SW480 (cell line): ENCODE results near the gene SLC16A10.
"Not testable (repeated sequence)": the region's sequence is repeated elsewhere in the genome, so short reads cannot be mapped to it uniquely, and the experiment has no call there.

Source experiments
- DNase-seq: peaks from one replicate; pipeline ENCODE4 v3.0.0-alpha.2; 2016; ENCODE audit warnings: low spot score

SLC16A10 gene, protein sequence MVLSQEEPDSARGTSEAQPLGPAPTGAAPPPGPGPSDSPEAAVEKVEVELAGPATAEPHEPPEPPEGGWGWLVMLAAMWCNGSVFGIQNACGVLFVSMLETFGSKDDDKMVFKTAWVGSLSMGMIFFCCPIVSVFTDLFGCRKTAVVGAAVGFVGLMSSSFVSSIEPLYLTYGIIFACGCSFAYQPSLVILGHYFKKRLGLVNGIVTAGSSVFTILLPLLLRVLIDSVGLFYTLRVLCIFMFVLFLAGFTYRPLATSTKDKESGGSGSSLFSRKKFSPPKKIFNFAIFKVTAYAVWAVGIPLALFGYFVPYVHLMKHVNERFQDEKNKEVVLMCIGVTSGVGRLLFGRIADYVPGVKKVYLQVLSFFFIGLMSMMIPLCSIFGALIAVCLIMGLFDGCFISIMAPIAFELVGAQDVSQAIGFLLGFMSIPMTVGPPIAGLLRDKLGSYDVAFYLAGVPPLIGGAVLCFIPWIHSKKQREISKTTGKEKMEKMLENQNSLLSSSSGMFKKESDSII

DNA sequence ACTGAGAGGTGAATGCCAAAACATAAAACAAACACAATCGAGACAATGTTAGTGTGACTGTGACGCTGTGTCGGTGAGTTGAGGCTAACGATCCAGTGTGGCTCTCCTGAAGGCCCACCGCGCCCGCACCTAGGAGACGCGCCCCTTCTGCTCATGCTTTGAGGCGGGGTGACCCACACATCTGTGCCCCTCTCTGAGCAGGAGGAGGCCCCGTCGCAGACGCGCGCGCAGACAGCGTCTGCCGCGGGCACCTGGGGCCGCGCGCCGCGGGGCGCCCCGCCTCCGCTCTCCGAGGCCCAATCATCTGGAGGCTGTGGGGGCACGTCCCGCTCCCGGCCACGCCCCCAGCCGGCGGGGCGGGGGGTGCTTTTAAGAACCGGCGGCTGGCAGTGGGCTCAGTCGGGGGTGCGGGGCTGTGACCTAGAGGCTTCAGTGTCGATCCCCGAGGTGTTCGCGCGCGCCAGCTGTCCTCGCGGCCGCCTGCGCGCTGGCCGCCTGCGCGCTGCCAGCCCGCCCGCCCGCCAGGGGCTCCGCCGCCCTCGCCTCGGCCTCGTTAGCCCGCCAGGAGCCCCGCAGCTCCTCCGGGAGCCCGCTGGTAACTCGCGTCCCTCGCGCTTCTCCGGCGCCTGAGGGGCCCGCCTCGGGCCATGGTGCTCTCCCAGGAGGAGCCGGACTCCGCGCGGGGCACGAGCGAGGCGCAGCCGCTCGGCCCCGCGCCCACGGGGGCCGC is at the start of gene SLC16A10:
TSS of gene SLC16A10 (plus strand) at position 398 of the 730 bp plus-strand sequence. CDS start at position 648, 250 bp downstream.
- peak; percentile 80 for DNase-seq

DNA sequence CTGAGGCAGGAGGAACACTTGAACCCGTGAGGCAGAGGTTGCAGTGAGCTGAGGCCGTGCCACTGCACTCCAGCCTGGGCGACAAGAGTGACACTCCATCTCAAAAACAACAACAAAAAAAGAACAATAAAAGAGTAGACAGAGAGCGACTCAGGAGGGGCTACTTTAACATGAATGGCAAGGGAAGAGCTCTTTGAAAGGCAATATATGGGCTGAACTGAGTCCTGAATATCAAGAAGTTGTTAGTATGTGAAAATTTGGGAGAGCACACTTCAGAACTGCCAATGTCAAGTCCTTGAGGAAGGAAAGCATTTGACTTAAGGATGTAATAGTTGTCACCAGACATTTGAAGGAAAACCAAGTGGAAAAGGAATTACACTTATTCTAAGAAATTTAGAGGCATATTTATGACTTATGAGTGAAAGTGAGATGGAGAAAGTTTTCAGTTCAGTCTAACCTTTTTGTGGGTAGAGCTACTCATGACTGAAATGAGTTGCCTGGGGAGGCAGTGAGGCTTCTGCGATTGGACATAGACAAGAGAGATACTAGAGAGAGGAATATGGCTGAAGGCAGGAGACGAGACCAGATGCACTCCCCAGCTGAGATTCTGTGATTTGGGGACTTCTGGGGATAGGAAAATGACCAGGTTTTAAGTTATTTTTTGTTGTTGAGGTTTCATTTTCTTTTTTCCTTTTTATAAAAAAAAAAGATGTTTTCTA is 48.6 kb upstream of the SLC16A10 start:
- no peak for DNase-seq

DNA sequence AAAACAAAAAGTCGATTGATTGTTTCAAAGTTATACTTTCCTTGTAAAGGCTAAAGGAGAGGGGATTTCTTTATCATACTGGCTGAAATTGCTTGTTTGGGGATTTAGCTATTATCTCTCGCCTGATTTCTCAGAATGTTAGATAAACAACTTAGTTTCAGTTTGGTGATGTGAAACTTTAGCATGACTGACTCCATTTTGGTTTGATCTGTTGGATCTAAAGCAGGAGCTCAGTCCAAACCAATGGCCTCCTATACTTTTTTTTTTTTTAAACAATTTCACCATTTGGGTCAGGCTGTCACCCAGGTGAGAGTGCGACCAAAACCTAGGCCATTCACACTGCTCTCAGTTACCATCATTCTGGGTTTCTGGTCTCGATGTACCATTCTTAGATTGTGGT is 45.4 kb upstream of the SLC16A10 start:
- DNase-seq: no peak

DNA sequence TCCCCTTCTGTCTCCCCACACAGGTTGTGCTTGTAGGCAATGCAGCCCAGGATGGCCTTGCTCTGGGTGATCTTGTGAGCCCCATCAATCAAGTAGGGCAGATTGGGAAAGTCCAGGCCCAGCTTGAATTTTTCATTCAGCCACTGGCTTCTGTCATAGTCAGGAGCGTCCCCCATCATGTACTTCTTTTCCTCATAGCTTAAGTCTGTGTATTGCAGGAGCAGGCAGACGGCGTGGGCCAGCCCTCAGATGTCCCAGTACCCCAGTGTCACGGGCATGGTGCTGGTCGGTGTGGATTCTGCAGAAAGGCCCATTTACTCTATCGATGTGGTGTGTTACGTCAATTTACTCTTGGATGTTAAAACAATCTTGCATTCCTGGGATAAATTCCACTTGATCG is 40.1 kb upstream of the SLC16A10 start:
- DNase-seq: no peak

DNA sequence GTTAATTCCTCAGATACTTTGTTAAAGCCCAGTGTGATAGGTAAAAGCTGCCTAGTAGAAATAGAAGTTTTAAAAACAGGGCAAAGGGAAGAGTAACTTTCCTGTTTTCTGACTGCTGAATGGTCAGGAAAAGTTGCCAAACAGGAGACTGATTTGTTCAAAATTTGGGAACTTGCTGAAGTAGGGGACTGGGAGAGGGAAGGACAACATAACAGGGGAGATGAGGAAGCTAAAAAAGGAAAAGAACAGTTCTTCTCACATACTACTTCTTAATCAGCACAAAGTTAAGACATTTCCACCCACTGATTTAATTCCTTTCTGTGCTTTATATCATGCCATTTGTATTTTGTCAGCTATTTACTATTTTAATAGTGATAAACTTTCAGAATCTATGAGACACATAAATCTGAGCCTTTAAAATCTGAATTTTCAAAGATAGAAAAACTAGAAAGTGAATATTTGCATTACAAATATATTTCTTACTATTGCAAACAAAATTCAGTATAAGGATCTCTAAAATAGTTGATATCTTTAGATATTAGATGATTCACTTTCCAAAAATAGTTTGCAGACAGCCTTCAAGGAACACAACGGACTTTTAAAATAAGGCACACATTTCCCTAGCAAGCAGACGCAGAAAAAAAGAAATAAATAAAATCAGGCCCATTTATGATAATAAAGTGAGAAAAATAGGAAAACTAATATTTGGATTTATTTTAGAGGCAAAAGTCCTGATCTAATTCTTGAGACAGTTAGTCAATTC is 36.9 kb upstream of the SLC16A10 start:
- no peak for DNase-seq

DNA sequence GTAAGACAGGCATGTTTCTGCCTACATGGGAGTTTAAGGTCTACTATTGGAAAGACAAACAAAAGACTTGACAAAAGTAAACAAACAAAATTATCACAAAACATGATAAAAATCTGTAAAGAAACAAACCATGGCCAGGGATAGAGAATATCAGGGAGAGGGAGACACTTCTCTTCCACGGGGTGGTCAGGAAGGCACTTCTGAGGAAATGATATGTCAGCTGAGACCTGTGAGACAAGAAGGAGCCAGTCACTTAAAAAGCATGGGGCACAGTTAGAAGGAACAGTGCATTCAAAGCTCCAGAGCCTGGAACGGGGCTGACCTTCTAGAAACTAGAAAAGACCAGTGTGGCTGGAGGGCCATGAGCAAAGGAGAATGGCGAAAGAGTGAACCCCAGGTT is 35.1 kb upstream of the SLC16A10 start:
- DNase-seq: no peak

DNA sequence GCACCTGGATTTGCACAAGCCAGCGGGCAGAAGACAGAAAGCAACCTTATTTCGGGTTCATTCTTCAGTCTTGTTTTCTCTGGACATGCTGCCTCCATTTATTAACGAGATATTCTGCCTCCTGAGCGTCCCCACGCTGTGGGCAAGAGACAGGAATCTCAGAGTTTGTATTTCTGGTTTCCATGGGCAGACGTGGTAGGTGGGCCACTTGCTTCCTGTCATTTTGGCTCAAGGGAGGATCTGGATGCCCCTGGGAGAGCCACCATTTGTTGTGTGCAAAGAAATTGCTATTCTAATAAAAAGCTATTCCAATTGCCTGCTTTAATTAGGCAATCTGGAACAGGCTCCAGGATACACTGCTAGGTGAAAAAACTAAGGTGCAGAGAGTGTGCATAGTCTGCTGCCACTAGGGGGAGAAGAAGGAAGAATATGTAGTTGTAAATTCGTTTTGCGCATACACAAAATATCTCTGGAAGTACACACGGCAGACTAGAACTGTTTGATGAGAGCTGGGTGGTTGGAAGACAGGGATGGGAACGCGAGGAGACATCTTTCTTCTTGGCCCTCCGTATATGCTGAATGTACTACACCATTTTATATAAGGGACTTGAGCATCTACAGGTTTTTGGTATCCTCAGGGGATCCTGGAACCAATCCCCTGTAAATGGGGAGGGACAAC is 30.1 kb upstream of the SLC16A10 start:
- peak; percentile 73 for DNase-seq

DNA sequence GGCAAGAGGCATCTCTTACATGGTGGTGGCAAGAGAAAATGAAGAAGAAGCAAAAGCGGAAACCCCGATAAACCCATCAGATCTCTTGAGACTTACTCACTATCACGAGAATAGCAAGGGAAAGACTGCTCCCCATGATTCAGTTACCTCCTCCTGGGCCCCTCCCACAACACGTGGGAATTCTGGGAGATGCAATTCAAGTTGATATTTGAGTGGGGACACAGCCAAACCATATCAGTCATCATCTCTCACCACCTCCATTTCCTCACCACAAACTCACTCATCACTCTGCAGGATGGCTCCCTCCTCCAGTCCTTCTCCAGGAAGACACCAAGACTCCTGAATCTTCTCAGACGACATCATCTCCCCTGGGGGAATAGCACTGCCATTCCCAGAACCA is 25.8 kb upstream of the SLC16A10 start:
- DNase-seq: no peak

DNA sequence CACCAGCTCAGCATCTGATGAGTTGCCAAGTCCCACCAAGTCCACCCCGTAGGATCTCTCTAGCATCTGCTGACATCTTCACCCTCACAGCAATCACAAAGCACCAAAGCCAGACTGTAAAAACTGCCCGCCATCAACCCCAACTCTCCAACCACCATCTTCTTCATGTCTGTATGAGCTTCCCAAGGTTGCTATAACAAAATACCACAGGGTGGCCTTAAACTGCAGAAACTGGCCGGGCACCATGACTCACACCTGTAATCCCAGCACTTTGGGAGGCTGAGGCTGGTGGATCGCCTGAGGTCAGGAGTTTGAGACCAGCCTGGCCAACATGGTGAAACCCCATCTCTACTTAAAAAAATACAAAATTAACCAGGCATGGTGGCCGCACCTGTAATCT is 25.3 kb upstream of the SLC16A10 start:
- DNase-seq: not testable (repeated sequence)

DNA sequence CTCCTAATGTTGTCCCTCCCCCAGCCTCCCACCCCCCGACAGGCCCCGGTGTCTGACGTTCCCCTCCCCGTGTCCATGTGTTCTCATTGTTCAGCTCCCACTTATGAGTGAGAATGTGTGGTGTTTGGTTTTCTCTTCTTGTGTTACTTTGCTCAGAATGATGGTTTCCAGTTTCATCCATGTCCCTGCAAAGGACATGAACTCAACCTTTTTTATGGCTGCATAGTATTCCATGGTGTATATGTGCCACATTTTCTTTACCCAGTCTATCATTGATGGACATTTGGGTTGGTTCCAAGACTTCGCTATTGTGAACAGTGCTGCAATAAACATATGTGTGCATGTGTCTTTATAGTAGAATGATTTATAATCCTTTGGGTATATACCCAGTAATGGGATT is 24.4 kb upstream of the SLC16A10 start:
- not testable (repeated sequence) for DNase-seq

DNA sequence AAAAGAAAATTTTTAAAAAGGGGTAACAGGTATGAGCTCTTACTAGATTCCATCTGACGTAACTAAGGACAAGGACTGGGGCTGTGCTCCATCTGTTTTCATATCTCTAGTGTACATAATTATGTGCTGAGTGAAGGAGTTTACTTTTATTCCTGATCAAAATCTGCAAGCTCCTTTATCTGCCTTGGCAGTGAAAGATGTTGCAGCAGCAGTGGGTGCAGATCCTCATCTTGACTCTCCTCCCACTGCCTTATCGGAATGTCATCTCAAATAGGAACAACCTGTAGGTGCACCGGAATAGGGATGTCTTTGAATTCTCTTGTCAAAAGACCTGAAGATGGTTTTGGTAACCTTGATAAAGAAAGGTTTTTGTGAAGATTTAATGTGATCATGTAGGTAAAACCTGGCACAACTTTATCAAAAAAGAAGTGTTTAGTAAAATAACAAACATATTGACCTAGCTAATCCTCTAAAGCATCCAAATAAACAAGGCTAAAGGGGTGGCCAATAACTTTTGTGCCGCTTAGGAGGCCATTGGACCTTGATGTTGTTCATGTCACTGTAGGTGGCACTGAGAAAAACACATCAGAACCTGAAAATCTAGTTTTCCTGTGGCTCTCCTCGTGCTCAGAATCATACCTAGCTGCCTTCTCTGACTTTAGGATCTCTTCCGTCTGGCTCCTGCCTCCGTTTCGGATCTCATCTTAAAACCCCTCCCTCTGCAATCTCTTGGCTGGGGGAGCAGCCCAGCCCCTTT is 19.0 kb upstream of the SLC16A10 start:
- no peak for DNase-seq

DNA sequence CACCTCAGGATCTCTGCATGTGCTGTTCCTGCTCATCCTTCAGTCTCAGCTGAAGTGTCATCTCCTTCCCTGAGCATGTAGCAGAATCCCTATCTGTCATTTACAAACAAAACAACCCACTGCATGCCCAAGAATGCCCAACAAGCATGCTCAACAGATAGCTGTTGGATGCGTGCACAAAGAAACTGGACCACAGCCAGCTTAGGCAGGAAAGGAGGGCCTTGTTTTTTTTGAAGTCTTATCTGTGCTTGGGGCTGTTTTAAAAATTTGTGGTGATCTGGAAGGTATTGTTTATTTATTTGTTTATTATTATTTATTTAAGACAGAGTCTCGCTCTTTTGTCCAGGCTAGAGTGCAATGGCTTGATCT is 18.5 kb upstream of the SLC16A10 start:
- DNase-seq: no peak

DNA sequence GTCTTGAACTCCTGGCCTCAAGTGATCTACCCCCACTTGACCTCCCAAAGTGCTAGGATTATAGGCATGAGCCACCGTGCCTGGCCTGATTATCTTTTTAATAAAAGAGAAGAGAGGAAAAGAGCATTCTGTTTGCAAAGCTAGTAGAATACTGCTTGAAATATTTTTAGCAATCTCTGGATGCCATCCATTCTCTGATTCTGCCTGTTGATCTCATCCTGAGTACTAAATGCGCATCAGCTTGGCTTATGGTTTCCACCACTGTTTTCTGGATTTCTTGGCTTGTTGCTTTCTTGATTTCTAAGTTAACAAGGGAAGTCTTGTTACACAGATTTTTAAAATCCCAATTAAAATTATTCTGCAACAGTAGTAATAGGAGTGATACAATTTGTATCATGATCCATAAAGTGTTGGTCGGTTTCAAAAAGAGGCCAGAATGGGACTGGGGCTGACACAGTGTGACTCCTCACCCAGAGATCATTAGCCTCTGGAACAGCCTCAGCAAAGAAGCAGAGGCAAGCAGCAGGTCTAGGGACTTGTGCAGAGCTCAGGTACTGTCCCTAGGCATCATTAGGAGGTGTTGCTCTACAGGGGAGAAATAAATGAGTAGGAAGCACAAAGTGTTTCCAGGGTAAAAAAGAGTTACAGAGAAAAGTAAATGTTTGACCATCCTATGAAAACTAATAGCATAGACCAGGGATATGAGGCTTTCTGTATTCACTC is 17.8 kb upstream of the SLC16A10 start:
- DNase-seq: no peak

DNA sequence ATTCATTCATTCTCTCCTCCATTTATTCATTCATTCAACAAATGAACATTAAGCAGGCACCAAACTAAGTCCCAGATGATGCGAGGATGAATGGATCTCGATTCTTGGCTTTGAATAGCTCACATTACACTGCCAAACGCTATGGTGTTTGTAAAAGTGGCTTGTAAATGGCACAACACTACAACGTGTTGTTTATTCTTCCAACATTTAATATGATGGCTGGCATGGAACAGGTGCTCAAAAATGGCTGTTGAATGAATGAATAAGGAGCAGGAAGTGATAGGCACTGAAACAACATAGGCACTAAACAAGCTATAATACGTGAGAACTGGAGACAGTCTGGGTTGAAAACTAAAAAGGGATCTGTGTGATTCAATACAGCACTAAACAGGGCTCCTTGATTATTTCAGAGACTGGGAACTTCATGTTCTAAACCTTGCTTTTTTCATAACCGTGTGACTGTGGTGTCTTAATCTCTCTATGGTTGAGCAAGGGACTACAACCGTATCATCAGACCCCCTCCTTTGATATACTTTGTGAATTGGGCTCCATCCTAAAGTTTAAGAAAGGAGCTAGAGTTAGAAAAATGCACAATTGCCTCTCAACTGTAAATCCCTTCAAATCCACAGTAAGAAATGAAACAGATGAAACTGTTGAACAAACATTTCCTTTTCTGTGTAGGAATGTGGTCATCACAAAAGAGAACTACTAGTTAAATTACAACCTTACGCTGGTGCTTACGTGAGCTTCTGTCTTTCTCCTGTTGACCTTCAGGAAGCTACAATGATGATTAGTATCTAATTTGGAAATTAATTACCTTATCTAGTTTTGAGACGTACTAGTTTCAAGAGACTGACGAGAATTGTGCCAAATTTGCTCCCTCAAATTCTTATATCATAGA is 16.9 kb upstream of the SLC16A10 start:
- no peak for DNase-seq

DNA sequence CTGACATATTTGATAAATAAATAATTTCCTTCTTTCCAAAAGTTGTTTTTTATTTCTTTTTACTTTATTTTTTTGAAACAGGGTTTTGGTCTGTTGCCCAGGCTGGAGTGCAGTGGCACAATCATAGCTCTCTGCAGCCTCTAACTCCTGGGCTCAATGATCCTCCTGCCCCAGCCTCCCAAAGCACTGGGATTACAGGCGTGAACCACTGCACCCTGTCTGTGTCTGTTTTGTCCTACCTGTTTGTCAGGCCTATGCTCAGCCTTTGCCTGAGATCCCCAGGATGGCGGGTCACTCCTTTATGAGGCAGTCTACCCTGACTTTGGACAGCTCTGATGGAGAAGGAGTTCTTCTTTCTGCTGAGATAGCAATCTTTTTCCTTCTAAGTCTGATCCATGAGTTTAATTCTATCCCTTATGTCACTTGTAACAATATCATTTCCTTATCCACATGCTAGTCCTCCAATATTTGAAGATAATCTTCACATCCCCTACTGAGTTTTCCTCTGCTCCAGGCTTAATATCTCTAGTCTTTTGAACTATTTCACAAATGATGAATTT is 14.4 kb upstream of the SLC16A10 start:
- no peak for DNase-seq

DNA sequence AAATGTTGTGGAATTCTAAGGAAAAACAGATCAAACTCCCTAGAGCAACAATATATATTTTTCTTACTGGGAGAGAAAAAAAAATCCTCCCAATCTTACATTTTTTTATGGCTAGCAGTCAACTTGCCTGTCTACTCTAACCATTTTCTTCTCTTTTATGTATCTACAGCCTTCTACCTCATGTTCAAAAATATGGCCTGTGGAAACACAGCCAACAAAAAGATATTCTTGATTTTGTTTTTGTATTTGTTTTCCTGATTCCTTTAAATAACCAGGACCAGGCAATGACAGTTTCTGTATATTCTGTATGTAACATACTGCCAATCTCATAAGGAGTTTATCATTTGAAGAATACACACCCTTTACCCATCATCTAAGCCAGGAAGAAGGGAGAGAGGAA is 13.0 kb upstream of the SLC16A10 start:
- DNase-seq: no peak

DNA sequence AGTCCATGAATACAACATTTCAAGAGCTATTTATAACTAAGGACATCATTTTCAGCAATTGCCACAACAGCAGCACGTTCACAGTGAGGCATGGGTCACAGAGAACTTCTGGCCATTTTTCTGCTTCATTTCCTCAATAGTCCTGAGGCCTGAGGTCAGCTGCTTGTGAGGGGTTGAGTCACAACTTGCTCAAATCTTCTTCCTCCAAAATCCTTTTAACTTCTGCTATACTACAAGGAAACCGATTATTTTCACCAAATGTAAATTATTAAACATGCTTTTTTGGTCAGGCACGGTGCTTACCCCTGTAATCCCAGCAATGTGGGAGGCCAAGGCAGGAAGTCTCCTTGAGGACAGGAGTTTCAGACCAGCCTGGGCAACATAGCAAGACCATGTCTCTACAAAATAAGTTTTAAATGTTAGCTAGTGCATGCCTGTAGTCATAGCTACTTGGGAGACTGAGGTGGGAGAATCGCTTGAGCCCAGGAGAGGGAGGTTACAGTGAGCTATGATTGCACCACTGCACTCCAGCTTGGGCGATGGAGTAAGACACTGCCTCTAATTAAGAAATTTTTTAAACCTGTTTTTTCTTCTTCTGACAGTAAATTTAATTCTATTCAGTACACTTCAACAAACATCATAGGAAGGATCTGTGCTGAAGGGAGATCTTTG is 11.1 kb upstream of the SLC16A10 start:
- DNase-seq: no peak

DNA sequence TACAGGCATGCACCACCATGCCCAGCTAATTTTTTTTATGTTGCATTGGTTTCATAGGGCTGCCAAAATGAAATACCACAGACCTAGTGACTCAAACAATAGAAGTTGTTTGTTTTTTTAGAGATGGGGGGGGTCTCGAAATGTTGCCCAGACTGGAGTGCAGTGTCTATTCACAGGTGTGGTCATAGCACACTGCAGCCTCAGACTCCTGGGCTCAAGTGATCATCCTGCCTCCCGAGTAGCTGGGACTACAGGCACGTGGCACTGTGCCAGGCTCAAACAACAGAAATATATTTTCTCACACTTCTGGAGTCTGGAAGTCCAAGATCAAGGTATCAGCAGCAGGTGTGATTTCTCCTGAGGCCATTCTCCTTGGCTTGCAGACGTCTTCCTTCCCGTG is 6.6 kb upstream of the SLC16A10 start:
- no peak for DNase-seq
